ENCODE measurements around the gene SPATA31E1. TPM values are rescaled to one million over a fixed set of nuclear protein-coding genes. Genes with fewer than 3 reads are reported as not detected.
"Not testable (repeated sequence)": the region's sequence is repeated elsewhere in the genome, so short reads cannot be mapped to it uniquely, and the experiment has no call there.

The SPATA31E1 gene
- total and polyA plus RNA-seq, 8 donors = 0.04 TPM; not detected in 7

DNA sequence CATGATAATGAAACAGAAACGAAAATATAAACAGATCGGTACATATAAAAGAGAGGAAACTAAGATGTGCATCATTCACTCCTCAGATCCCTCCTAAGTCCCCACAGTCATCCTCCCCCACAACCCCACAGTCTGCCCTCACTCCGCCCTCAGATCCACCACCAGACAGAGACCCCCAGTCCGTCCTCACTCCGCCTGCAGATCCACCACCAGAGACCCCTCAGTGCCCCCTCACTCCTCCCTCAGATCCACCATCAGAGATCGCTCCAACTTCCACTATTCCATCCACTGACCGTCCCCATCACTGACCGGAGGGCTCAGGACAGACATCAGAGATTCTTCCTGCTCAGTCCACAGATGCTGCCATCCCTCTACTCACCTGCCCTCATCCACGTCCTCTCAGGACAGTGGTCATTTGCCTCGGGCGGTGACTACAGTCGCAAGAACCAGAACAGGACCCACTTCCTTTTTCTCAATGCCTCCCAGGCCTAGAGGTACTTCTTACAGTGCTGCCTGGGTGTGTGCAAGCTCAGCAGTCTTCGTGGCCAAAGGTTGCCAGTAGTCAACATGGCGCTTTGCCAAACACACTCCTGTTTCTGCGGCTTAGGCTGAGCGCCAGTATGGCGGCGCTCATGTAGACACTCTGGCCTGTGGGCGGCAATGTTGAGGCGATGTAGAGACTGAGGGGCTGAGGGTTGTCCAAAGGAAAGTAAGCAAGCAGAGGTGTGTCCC is 26.8 kb downstream of the SPATA31E1 start:
- Histone ChIP-seq H3K27ac (no peak overlapping the region), H3K4me1 (no peaks in the 10 kb centered on the region), H3K4me3 (no peak overlapping the region), H3K27me3 (no peaks in the 10 kb centered on the region), H3K9me3 (peaks cover 0 to 2% of the 10 kb centered on the region in 2 donors), H3K36me3 (no peaks in the 10 kb centered on the region)
- peak; percentile 22 for ATAC-seq
- TF ChIP-seq, protein P1, sequence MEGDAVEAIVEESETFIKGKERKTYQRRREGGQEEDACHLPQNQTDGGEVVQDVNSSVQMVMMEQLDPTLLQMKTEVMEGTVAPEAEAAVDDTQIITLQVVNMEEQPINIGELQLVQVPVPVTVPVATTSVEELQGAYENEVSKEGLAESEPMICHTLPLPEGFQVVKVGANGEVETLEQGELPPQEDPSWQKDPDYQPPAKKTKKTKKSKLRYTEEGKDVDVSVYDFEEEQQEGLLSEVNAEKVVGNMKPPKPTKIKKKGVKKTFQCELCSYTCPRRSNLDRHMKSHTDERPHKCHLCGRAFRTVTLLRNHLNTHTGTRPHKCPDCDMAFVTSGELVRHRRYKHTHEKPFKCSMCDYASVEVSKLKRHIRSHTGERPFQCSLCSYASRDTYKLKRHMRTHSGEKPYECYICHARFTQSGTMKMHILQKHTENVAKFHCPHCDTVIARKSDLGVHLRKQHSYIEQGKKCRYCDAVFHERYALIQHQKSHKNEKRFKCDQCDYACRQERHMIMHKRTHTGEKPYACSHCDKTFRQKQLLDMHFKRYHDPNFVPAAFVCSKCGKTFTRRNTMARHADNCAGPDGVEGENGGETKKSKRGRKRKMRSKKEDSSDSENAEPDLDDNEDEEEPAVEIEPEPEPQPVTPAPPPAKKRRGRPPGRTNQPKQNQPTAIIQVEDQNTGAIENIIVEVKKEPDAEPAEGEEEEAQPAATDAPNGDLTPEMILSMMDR (IDR thresholded peaks at IDR 0.05) = no peak
- no peak for DNase-seq
- intact Hi-C loops (cut with DNase I) = no loop called here

DNA sequence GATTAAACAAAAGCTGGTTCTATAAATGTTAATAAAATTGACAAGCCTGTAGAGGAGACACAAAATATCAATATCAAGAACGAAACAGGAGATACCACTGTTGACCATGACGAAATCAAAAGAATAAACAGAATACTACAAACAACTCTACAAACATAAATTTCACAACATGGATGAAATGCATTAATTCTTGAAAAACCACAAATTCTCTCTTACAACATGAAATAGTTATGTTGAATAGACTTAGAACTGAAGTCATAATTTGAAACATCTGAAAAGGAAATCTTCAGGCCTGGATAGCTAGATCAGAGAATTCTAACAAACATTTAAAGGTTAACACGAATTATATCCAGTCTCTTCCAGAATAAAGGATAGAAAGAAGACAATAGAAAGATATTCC is 28.1 kb downstream of the SPATA31E1 start:
- intact Hi-C loops (cut with DNase I) = no loop called here
- Histone ChIP-seq H3K4me1 (no peaks in the 10 kb centered on the region), H3K27me3 (no peaks in the 10 kb centered on the region), H3K36me3 (no peaks in the 10 kb centered on the region), H3K27ac (no peak overlapping the region), H3K4me3 (no peak overlapping the region), H3K9me3 (peaks cover 0 to 2% of the 10 kb centered on the region in 2 donors)
- TF ChIP-seq, protein P1 (IDR thresholded peaks at IDR 0.05) = no peak
- no peak for ATAC-seq
- no peak for DNase-seq

DNA sequence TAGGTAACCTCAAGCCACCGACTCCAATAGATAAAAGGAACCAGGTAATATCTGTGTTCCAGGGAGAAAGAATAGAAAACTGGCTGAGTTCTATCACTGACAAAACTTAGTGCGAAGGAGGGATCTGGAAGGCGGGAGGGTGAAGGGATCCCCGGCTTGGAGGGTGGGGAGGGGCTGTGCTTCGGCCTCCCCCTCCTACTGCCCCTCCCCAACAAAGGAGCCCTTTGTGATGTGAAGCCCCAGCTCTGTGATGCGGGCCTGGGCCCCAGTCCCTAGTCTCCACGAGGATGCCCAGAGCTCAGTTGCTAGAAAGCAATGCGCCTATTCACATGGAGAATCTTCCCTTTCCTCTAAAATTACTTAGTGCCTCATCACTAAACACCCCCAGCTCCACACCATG is 35.0 kb downstream of the SPATA31E1 start, which contains the start of gene SPATA31C1:
SPATA31C1 (plus strand) TSS at position 301 of the 400 bp plus-strand sequence.
- H3K4me3 ChIP-seq; DNase-seq; H3K36me3 ChIP-seq; H3K27ac ChIP-seq; ATAC-seq; intact Hi-C loops (cut with DNase I); H3K9me3 ChIP-seq; H3K27me3 ChIP-seq; H3K4me1 ChIP-seq: not testable (repeated sequence)

DNA sequence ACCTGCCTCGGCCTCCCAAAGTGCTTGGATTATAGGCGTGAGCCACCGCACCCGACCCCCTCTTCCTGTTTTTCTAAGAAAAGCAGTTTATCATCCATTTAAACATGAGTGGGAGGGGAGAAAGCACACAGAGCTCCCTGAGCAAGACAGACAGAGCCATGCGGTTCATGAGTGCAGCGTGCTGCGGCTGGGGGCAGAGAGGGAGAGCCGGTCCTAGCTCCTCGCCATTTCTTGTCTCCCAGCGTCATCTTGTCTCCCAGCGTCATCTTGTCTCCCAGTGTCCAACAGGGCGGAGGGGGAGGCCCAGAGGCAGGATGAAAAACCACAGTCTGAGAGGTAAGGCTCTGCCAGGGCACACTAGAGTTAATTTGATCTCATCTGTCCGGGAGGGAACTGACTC is 36.3 kb downstream of the SPATA31E1 start:
- H3K27me3 ChIP-seq; H3K36me3 ChIP-seq; H3K27ac ChIP-seq; H3K4me1 ChIP-seq; DNase-seq; H3K4me3 ChIP-seq; ATAC-seq; intact Hi-C loops (cut with DNase I); H3K9me3 ChIP-seq: not testable (repeated sequence)

DNA sequence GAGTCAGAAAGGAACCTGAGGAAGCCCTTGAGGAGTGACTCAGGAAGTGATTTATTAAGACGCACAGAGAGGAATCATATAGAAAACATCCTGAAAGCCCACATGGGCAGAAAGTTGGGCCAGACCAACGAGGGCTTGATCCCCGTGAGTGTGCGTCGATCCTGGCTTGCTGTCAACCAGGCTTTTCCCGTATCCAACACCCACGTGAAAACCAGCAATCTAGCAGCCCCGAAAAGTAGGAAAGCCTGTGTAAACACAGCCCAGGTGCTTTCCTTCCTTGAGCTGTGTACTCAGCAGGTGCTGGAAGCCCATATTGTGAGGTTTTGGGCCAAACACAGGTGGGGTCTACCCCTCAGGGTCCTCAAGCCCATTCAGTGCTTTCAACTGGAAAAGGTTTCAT is 38.9 kb downstream of the SPATA31E1 start:
- DNase-seq; H3K9me3 ChIP-seq; H3K4me1 ChIP-seq; ATAC-seq; H3K27me3 ChIP-seq; intact Hi-C loops (cut with DNase I); H3K4me3 ChIP-seq; H3K36me3 ChIP-seq; H3K27ac ChIP-seq: not testable (repeated sequence)

DNA sequence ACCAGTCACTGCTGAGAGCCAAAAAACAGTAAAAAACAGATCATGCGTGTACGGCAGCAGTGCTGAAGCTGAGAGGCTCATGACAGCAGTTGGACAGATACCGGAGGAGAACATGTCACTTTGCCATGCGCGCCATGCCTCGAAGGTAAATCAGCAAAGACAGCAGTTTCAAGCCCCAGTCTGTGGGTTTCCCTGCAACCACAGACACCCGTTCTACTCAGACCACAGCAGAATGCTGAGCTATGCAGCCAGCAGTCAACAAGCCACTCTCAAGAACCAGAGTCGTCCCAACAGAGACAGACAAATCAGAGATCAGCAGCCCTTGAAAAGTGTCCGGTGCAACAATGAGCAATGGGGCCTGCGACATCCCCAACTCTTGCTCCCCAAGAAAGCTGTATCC is 40.3 kb downstream of the SPATA31E1 start:
- H3K36me3 ChIP-seq; H3K4me3 ChIP-seq; ATAC-seq; DNase-seq; intact Hi-C loops (cut with DNase I); H3K4me1 ChIP-seq; H3K9me3 ChIP-seq; H3K27me3 ChIP-seq; H3K27ac ChIP-seq: not testable (repeated sequence)

DNA sequence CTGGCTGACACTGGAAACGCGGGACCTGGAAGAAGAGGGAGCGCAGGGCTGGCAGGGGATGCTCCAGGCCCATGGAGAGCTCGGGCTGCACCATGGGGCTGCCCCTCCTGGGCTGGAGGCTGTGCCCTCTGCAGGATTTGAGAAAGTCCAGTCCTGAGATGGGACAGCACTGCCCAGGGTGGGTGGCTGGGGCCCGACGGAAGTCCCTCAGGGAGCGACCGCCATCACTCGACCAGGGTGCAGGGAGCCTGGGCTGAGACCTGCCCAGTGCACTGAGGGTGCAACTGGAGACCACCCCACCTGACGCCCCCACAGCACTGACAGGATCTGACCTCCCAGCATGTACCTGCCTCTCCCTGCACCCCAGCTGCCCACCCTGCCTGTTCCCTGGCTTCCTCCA is 42.2 kb downstream of the SPATA31E1 start:
- H3K4me3 ChIP-seq; DNase-seq; H3K27me3 ChIP-seq; H3K9me3 ChIP-seq; H3K36me3 ChIP-seq; H3K4me1 ChIP-seq; H3K27ac ChIP-seq; ATAC-seq; intact Hi-C loops (cut with DNase I): not testable (repeated sequence)

DNA sequence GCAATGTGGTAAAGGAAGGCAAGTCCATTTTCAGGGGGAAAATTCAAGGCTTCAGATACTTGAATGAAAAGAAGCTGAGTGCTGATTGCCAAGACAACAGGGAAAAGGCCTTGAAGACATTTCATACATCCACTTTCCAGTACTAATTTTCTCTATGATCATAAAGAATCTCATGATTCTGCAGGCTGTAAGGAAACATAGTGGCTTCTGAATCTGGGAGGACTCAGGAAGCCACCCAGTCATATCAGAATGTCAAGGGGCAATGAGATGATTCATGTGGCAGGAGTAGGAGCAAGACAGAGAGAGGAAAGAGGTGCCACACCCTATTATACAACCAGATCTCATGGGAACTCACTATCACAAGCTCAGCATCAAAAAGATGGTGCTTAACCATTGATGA is 46.5 kb downstream of the SPATA31E1 start:
- ATAC-seq; H3K27ac ChIP-seq; H3K9me3 ChIP-seq; H3K27me3 ChIP-seq; H3K36me3 ChIP-seq; H3K4me3 ChIP-seq; H3K4me1 ChIP-seq; DNase-seq; intact Hi-C loops (cut with DNase I): not testable (repeated sequence)

DNA sequence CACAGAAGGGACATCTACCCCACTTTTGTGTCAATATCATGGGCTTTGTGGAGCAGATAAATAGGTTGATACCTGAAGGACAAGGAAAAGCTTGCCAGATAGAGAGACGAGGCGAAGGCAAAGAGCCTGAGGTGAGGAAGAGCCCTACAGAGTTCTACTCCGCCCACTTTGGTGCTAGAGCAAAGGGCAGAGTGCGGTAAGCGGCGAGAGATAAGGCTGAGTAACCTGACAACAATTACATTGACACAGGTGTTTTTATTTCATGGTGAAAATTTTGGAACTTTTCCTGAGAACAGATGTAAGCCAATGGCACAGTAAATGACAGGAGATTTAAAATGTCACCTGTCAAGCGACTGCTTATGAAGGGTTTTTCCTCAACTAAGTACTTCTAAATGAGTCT is 51.8 kb downstream of the SPATA31E1 start:
- H3K4me1 ChIP-seq; H3K27ac ChIP-seq; H3K27me3 ChIP-seq; H3K4me3 ChIP-seq; DNase-seq; H3K36me3 ChIP-seq; intact Hi-C loops (cut with DNase I); ATAC-seq; H3K9me3 ChIP-seq: not testable (repeated sequence)

DNA sequence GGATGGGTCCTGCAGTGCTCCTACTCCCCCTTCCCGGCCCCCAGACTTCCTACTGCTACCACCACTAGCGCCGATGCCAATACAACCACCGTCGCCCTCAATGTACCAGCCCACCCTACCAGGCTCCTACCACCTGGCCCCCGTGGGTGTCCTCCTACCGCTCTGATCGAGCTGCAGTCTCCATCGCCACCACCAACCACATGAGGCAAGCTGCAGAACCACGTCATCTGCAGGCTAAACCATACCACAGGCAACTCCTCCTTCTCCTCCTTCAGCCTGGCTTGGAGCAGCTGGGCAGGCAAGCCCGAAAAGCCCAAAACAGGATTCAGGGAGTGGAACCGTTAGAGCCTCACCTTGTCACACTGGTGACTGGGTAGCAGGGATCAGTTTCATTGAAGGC is 54.7 kb downstream of the SPATA31E1 start:
- H3K36me3 ChIP-seq; H3K9me3 ChIP-seq; H3K27me3 ChIP-seq; ATAC-seq; H3K27ac ChIP-seq; DNase-seq; H3K4me3 ChIP-seq; H3K4me1 ChIP-seq; intact Hi-C loops (cut with DNase I): not testable (repeated sequence)

DNA sequence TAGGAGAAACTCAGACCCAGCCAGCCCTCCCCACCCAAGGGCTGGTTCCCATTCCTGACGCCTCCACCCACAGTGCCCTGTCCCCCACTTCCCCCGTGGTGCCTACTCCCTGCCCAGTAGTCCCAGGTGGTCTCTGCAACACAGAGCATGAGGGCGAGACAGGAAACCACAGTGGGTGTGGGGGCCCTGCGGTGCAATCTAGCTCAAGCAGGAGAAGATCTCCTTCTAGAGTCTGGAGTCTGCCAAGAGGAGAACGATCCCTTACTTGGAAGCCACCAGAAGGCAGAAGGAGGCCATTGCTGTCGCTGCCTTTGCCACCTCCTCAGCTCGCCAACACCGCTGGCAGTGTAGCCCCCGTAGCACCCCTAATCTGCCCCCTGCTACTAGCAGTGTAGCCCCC is 55.2 kb downstream of the SPATA31E1 start:
- H3K27me3 ChIP-seq; intact Hi-C loops (cut with DNase I); DNase-seq; H3K27ac ChIP-seq; H3K36me3 ChIP-seq; ATAC-seq; H3K4me1 ChIP-seq; H3K9me3 ChIP-seq; H3K4me3 ChIP-seq: not testable (repeated sequence)

DNA sequence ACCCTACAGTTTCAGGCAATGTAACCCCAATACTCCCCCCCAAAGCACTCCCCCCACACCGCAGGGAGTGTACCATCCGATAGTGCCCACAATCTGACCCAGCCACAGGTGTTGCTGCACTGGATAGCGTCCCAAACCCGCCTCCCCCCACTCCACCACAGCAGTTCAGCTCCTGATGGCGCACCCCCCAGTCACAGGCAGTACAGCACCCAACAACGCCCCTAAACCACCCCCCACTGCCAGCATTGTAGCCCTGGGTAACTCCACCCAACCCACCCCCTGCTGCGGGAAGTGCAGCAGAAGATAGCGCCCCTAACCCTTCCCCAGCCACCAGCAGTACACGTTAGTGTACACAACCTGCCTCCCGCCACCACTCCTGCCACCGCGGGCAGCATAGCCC is 55.7 kb downstream of the SPATA31E1 start:
- ATAC-seq; H3K9me3 ChIP-seq; H3K36me3 ChIP-seq; H3K27me3 ChIP-seq; intact Hi-C loops (cut with DNase I); H3K4me1 ChIP-seq; H3K27ac ChIP-seq; DNase-seq; H3K4me3 ChIP-seq: not testable (repeated sequence)
